GM12875 (cell line): ENCODE results near the gene ATXN3.

Source experiments
- H3K4me3 ChIP-seq: one replicate; pipeline ENCODE4 v1.5.1; 2011; ENCODE audit warnings: low read depth, low read length, control low read depth
- CTCF ChIP-seq: IDR thresholded peaks from 2 replicates; pipeline ENCODE4 v1.5.1; 2011; ENCODE audit warnings: low read depth, mild to moderate bottlenecking, control low read depth, inconsistent platforms, low read length, moderate library complexity, borderline replicate concordance; ENCODE audit not compliant: insufficient read depth

ATXN3 gene

GRCh38 chr14:92039719-92040430 lies 66.5 kb downstream of the ATXN3 start, which contains the start of gene TRIP11:
TRIP11 (minus strand) TSS chr14:92040059; CDS start chr14:92039685, 374 bp downstream.
- H3K4me3 ChIP-seq = peak within 1 kb of the TSS; percentile 68
- no peak for TF ChIP-seq CTCF

- TF ChIP-seq CTCF = no peak
- peak overlapping the region; percentile 68 for H3K4me3 ChIP-seq
These were observed 67.2 kb downstream of the ATXN3 start for GRCh38 chr14:92039063-92039718.

GRCh38 chr14:92037989-92038388 lies 68.4 kb downstream of the ATXN3 start:
- H3K4me3 ChIP-seq = no peak overlapping the region
- no peak for TF ChIP-seq CTCF

- TF ChIP-seq CTCF = no peak
- no peak overlapping the region for H3K4me3 ChIP-seq
These were observed 70.5 kb downstream of the ATXN3 start for GRCh38 chr14:92035890-92036289.

- no peak overlapping the region for H3K4me3 ChIP-seq
- TF ChIP-seq CTCF = no peak
These were observed 72.3 kb downstream of the ATXN3 start for GRCh38 chr14:92033906-92034687.

GRCh38 chr14:92033433-92033832 lies 72.9 kb downstream of the ATXN3 start:
- TF ChIP-seq CTCF = no peak

More at GRCh38 chr14:92033433-92033832, 72.9 kb downstream of the ATXN3 start:
- H3K4me3 ChIP-seq = no peak overlapping the region
